GM21528 (cell line): ENCODE data around the gene SETD3.

Experiments used
- ATAC-seq: cut with Tn5 transposase; IDR thresholded peaks from one replicate; pipeline ENCODE4 v1.9.1; 2021; ENCODE audit warnings: mild to moderate bottlenecking, moderate library complexity; ENCODE audit not compliant: unreplicated experiment, low FRiP score

SETD3 gene

DNA sequence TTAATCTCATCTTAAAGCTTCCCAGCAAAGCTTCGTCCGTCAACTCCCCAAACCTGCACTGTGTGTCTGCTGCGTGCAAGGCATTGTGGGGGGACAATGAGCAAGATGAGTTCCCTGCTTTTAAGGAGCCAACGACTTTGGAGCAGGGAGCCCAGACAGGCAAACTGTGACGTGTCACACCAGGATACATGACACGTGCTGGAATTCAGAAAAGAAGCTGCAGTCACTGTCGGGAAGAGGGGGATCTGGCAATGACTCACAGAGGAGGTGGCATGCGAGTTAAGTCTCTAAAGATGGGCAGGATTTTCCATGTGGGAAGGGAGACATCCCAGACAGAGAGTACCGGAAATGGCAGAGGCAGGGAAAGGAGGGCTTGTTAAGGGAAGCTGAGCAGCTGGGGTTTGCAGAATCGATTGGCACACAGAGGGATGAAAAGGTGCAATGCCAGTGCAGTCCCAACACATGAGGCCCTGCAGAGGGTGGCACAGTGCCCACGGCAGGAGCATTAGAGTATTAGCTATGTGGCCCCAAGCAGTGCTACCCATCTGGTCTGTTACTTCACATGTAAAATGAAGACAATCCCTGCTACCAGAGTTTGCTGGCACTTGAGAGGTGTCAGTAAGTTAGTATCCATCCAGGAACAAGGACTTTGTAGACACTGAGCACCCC is 52.9 kb downstream of the SETD3 start:
- no peak for ATAC-seq

DNA sequence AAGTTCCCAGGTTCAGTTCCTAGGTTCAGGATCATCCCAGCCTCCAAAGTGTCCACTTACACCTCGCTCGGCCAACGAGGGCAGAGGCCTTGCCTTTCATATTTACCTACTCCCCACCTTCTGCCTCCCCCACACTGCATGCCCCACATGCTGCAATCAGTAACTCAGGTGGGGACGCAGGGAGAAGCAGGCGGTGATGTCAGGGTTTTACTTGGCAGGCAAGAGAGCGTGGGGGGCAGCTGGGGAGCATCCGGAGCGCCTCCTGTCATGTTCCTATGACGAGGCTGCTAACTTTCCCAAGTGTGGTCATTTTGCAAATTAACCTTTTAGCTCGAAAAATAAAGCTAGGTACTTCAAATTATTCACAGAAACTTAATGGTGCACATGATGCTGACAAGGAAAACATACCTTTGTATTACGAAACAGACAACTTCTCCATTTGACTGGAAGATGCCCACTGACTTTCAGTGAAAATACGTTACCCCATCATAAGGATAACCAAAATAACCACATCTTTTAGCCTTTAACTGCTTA is 53.8 kb downstream of the SETD3 start:
- no peak for ATAC-seq

DNA sequence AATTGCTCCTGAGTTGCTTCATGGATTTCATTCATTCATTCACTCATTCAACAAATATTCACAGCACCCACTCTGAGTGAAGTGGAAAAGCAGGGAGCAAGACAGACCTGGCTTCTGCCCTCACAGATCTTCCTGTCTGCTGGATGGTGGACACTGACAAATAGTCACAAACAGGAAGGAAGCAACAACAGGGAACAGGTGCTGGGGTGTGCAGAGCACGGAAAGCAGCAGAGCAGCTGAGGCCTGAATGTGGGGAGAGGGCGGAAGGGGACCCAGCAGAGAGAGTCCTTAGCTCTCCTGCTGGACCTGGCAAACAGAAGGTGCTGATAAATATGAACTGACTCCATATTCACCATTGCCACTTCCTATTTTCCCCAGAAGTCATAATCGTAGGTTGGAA is 54.4 kb downstream of the SETD3 start:
- ATAC-seq, result no peak

DNA sequence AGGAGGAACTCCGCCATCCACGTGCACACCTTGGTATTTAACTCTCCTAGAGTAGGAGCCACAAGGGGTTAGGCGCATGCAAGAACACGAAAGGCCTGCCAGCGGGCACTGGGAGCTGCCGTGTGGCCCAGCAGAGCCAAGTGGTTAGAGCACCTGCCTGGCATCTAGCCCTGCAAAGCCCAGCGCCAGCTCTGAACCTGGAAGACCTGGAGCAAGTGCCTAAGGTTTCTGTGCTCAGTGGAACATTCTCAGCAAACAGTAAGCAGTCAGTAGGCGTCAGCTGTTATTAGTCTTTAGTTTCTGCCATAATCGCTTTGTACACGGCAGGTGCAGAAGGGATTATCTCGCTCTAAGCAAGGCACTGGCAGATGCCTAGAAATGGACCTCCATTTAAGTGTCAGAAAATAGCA is 55.4 kb downstream of the SETD3 start:
- no peak for ATAC-seq

DNA sequence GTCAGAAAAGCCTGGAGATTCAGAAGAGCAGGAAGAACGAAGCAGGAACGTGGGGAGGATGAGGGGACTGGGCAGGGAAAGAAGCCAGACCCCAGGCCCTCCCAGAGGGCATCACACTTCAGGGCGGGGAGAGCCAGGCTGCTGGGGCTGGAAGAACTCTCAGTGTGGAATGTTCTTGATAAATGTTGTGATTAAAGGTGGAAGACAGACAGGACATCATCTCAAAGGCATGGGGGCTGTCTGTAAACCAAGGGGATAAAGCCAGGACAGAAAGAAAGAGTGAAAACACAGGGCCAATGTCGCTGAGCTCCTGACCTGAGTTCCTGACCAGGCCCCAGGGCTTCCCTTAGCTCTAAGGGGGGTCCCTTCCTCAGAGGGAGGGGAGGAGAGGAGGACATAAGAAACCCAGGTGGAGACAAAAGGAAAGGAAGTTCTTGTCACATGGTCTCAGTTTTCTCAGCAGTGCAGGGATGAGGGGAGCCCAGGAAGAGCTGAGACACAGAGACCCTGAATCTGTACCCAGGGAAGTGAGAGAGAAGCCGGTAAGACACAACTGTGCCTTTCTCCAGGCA is 56.3 kb downstream of the SETD3 start:
- no peak for ATAC-seq

DNA sequence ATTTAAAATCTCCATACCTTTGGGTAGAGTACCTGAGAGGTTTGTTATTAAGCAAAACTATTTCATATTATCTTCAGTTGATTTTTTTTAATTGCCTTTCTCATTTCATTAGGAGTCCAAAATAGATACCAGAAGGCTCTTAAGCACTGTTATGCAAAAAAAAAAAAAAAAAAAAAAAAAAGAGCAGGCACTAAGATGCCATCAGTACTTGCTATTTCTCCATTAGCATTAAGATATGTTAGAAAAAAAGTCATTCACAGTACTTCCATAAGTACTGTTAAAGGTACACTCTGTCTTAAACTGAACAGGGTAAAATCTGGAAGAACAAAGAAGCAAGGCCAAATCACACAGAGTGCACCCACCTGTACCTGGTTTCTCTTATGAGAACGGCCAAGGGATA is 57.2 kb downstream of the SETD3 start:
- no peak for ATAC-seq

DNA sequence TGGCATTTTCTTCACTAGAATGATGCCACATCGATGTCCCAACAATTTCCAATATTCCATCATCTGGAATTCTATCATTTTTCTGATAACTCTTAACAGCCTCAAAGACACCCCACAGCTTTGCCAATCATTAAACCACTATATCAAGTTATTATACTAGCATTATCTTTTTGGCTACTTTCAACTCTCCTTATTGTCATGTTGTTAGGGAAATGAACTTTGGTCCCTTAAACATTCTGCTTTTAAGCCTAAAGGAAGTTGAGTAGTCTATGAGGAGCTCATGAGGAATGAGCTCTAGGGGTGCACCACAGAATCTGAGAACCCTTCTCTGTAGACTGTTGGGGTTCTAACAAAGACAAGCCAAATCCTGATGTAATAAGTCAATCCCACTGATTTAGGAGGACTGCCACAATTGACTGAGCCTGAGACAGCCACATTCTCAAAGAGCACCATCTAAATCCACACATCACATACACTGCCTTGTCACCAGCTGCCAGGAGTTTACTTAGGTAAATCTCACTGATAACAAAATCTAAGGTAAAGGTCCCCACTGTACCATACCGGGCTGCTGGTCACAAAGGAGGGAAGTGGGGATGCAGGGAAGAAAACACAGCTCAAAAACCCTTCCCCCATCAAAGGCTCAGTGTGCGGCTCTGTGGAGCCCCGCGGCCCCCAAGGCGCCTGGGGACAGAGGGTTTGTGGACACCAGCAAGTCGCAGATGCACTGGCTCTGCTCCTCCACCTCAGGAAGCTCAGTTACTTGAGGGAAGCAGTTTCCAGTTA is 58.2 kb downstream of the SETD3 start:
- ATAC-seq, result no peak

DNA sequence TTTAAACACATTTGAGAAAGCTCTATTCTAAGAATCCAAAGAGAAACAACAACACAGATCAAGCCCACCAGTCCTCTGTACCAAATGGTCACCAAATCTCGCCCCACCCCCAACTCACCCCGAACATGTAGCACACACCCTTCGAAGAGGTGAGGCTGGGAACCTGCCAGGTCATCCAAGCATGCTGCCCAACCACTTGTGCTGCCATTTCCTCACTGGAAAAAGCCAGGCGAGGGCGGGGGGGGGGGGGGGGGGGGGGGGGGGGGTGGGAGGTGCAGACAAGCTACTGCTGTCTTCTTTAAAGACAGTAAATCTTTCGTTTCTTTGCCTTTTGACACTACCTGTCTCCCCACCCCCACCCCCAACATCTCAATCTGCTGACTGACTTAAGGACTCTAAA is 59.9 kb downstream of the SETD3 start:
- ATAC-seq, result no peak

DNA sequence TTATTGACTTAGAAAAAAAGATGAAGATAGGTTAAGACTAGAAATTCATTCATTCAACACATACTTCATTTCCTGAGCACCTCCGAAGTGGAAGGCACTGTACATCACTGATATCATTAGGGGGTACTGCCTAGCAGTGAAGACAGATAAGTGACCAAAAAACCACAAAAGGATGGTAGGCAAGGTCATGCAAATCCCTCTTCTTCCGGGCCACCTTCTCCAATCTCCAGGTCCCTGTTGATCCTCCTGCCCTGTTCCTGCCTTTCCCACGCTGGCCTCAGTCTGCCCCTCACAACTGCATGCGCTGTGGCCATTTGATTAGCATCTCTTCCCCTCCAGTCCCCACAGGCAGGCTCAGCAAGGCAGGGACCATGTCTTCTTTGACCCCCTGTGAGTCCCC is 60.8 kb downstream of the SETD3 start:
- ATAC-seq, result no peak

DNA sequence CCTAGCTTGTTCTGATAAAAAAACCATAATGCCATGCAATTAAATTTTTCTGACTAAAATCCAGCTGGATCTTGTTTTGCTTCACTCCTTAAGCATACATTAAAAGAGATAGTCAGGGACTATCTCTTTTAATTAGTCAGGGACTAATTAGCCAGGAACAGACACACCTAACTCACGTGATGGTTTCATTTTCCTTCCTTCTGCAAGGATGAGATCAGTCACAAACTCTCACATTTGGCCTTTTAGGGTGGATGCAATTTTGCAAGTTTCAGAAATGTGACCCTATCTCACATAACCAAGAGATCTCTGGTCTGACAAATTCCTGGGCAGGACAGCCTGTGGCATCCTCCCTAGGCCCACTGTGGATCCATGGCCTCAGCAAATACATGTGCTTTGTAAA is 62.4 kb downstream of the SETD3 start:
- no peak for ATAC-seq

DNA sequence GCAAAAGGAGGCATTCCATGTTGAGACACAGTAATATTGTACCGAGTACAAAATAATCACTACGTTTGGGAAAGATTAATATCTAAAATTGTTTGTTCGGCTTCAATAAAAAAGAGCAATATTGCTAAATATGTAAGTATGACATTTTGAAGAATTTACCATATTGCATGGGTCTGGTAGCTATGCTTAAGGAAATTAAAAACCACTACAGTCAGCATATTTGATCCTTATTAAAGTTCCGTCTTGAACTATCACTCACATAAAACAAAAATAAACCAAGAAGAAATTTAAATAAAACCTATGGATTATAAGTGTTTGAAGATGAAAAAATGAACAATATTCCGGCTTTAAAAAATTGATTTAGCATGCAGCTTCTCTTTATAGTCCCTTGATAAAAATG is 63.8 kb downstream of the SETD3 start:
- no peak for ATAC-seq

DNA sequence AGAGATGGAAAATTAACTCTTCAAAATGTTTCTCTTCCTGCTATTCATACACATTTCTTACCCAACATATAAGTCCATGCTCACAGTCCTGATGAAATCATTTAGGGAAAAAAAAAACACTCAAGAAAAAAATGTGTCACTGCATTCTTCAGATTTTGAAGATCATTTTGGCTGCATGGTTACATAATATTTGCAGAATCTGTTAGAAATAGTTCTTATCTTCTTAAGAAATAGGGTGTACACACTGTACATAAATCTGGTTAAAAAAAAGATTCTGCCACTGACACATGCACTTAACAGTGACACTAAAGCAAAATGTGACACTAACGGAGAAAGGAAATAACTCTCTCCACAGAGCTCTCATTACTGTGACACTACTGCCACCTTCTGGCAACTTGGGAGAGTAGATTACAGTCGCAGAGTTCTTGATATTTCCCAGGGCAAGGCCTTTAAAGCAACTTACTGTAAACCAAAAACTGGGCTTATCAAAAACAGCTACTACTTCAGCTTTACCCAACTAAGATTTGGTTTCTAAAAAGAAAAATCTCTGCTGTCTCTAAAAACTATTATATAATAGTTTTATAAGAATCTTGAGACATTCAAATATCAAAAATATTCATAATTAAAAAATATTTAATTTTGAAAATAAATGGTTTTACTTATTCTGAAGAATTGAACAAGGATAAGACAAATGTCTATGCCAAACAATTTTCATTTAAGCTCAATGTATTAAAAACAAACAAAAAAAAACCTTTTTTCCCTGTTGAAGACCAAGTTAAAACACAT is 65.0 kb downstream of the SETD3 start:
- ATAC-seq, result peak; percentile 82

DNA sequence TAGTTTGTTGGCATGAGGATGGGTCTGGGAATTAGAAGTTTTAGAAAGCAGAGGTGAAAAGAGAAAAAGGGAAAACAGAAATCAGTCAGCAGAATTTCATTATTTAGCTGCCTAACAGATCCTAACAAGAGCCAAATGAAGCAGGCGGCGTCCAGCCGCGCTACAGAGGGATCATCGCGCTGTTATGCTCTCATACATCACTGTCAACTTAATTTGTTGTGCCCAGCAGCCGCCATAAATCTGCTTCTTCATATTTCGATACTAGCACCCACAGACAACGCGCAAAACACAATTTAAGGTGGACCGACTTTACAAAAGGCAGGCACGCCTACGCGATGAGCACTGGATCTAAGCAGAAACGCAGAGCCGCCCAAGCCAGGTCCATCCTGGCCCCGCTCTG is 66.7 kb downstream of the SETD3 start:
- ATAC-seq, result no peak

DNA sequence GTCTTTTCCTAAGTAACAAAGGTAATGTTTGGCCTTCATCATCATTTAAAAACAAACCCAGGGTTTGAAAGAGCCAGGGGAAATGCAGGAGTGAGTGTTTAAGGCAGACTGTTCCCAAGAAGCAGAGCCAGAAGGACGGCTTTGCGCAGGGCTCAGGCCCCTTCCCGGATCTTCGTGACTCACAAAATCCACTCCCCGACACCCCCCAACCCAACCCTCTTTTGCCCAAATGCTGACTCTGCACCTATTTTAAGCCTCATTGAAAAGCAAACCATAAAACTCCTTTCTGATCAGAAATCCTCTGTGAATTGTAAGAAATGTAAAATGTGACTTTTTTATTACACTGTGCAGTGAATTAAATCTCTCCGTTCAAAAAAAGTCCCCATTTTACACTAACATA is 67.5 kb downstream of the SETD3 start:
- ATAC-seq, result no peak

DNA sequence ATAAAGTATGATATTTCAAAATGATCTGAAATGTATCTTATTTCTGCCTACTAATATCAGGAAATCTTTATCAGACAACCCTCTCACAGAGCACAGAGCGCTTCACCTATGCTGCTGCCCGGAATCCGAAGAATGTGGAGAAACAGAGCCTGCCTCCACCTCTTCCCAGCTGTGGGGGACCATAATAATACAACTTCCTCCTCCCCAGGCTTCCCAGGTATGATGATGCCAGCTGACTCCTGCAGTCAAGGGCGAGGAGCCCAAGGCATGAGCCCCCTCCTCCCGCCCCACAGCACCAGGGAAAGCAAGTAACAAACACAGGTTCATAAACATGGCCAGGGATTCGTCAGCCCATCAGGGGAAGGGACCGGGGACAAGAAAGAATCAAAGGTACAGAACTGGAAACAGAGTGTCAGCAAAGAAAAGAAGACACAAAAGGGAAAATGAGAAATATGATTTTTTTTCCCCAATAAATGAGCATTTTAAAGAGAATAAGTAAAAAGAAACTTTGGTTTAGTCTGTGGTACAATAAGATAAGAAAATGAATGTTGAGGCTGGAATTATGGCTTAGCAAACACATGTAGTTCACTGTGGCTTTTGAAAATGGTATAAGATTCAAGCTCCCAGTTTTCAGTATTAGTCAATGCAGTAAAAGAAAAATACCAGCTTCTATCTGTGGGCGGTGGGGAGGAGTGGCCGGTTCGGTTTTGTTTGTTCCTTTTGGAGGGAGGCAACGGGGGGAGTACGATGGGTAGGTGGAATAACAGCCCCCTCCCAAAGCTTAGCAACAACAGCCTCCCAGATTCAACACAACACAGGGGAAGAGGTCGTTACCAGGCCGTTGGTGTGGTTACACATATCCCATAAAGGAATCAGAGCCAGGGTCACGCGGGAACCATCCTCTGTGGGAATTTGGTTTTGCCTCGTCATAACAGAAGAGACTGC is 68.3 kb downstream of the SETD3 start:
- no peak for ATAC-seq

DNA sequence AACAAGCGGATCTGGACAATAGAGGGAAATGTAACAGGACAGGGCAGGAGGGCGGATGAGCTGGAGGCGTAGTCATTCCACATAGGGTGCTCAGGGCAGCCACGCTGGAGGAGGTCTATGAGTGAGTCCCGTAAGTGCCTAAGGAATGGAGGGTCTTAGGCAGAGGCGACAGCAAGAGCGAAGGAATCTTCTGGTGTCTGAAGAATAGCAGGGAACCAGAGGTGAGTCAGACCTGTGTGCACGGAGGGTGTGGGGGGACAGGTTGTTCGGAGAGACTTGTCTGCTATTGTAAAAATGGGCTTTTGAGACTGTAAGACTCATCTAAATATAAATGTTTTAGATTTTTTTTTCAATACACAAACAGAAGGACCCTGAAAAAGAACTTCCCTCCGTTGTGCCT is 70.6 kb downstream of the SETD3 start:
- no peak for ATAC-seq

DNA sequence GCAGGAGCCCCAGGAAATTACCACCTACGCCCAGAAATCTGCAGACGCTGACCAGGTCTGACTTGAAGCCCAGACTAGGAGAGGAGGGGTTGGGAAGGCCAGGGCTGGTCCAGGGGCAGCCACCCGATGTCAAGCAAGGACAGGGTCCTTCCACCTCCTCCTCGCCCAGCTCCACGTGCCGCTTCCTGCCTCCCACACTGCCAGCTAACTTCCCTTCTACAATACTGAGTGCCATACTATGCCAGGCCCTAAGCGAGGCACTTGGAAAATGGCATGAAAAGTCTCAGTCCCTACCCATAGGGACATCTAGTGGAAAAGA is 71.7 kb downstream of the SETD3 start:
- no peak for ATAC-seq

DNA sequence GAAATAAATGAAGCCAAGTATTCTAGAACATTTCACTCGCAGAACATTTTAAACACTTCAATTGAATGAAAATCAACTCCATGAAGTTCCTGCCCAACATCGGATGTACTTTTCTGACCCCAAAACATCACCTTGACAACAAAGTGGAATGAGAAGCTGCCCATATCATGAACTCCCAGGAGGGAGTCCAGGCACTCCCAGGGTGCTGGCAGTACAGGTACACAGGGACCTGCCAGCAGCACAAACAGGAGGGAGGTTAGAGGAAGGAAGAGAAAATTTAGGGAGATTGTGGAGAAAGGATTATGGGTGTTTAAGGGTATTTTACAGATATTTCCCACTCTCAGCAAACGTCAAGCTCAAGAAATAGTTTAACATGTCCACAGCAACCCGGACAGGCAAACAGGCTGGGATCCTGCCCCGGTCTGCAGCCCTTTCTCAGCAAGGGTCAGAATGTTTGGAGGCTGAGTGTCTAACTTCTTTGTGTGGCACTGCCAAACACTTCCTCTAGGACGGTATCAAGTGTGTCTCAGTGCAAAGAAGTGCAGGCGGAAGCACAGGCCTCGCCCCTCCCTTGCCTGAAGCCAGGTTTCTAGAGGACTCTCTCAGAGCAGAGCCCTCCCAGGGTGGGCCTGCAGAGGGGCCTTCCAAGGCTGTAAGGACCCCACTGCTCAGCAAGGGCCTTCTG is 72.2 kb downstream of the SETD3 start:
- ATAC-seq, result no peak

DNA sequence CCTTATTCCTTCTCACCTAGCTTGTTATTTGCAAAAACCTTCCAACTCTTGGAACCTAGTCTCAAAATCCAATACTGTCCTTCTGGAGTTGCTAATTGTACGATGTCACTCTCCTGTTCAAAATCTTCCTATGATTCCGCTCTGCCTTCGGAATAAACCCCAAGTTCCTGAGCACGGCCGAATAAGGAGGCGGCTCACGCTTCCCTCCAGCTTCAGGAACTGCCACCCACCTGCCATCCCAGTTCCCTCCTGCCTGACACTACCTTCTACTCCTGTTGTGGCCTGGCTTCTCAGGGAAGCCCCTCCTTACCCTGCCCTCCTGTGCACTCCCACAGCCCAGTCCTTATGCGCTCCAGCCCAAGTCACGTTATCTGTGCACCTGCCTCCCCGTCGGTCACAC is 73.2 kb downstream of the SETD3 start:
- no peak for ATAC-seq
